ENCODE results near the gene HAUS7. TPM values are rescaled to one million over a fixed set of nuclear protein-coding genes. Genes with fewer than 3 reads are reported as not detected.

The HAUS7 gene
- total and polyA plus RNA-seq, 2 of the 8 experiments (the other 6 are each of a cell fraction or from before 2014, with no cell fraction given), result 45.4 to 54.0 TPM

GRCh38 chrX:153481043-153481442, 10.7 kb upstream of the HAUS7 start:
- no peak overlapping the region for H3K56ac ChIP-seq (replicated peaks; ENCODE audit: insufficient read length, low read depth, low read length)
- no peak overlapping the region for H4K5ac ChIP-seq (ENCODE audit: insufficient read length, low read depth, low read length)
- WGBS, 2 experiments (ENCODE audit: extremely low coverage in 1 of 2, insufficient coverage in 1 of 2, insufficient read length in 1 of 2, insufficient replicate concordance in 2 of 2, low coverage in 1 of 2, low lambda C conversion rate in 2 of 2, missing lambda C conversion rate in 1 of 2), result 77% methylated on average over 4 of the region's 13 CpGs; no CpG with 5 or more reads in 1 of the 2 experiments
- no peak overlapping the region for H4K8ac ChIP-seq (ENCODE audit: extremely low read depth, insufficient read depth, low read length)
- H2AK5ac ChIP-seq (ENCODE audit: low read depth, low read length), result no peak overlapping the region
- H2BK5ac ChIP-seq (ENCODE audit: low read depth, low read length), result no peak overlapping the region
- H2BK120ac ChIP-seq (replicated peaks; ENCODE audit: low read depth, low read length), result no peak overlapping the region
- no peaks in the 10 kb centered on the region for H3K23me2 ChIP-seq (ENCODE audit: low read depth, low read length)
- H3K9ac ChIP-seq (replicated peaks in 1 of 4; ENCODE audit: extremely low read depth in 1 of 4, low read depth in 3 of 4, low read length in 3 of 4), result no peak overlapping the region
- DNase-seq (ENCODE audit: low read depth in 1 of 2, low spot score in 2 of 2) (no peak), FAIRE-seq (no peak)
- no peaks in the 10 kb centered on the region for H4K20me1 ChIP-seq (replicated peaks in 1 of 2; ENCODE audit: control insufficient read depth in 1 of 2, insufficient read depth in 2 of 2, low read length in 2 of 2)
- H3K18ac ChIP-seq (ENCODE audit: extremely low read depth, low read length), result no peak overlapping the region
- H3K4me3 ChIP-seq (ENCODE audit: extremely low read depth in 1 of 4, insufficient read depth in 2 of 4, low read depth in 3 of 4, low read length in 4 of 4), result no peak overlapping the region
- H3K4me2 ChIP-seq (ENCODE audit: insufficient read depth in 1 of 2, low read depth in 2 of 2, low read length in 2 of 2), result no peak overlapping the region
- H3K4me1 ChIP-seq (replicated peaks in 1 of 4; ENCODE audit: control insufficient read depth in 3 of 4, insufficient read depth in 4 of 4, low read length in 3 of 4), result peaks cover 0 to 10% (median 5%) of the 10 kb centered on the region in 4 experiments; a peak in 3 of 7 replicates
- no peak overlapping the region for H2AFZ ChIP-seq (ENCODE audit: low read length)
- POLR2A ChIA-PET (ENCODE audit: partially characterized antibody), result interaction anchor here (0.9 kb wide), 1 partner anchor 9 kb away, joined by 5 read pairs; no protein-coding TSS in a partner anchor
- H3K23ac ChIP-seq (ENCODE audit: insufficient read length), result no peak overlapping the region
- H3K27ac ChIP-seq (ENCODE audit: low read depth, low read length), result no peak overlapping the region
- H3K79me1 ChIP-seq (ENCODE audit: low read depth, low read length), result no peaks in the 10 kb centered on the region
- H3K9me3 ChIP-seq (ENCODE audit: insufficient read depth in 2 of 2, low read depth in 1 of 2, low read length in 1 of 2), result no peaks in the 10 kb centered on the region
- H2BK20ac ChIP-seq (ENCODE audit: low read length), result no peak overlapping the region
- no peak overlapping the region for H3K4ac ChIP-seq (replicated peaks; ENCODE audit: insufficient read length, low read depth, low read length)
- peaks cover 2 to 5% (median 5%) of the 10 kb centered on the region in 4 experiments; a peak in 5 of 7 replicates for H3K27me3 ChIP-seq (replicated peaks in 1 of 4; ENCODE audit: control insufficient read depth in 3 of 4, extremely low read depth in 1 of 4, insufficient read depth in 3 of 4, low read length in 3 of 4)
- H4K91ac ChIP-seq (replicated peaks; ENCODE audit: insufficient read length, low read length), result no peak overlapping the region
- no peaks in the 10 kb centered on the region for H3K79me2 ChIP-seq (ENCODE audit: control insufficient read depth in 1 of 2, insufficient read depth in 2 of 2, low read length in 2 of 2)
- H3K36me3 ChIP-seq (ENCODE audit: control insufficient read depth in 2 of 4, insufficient read depth in 4 of 4, low read length in 3 of 4), result no peaks in the 10 kb centered on the region
- no peak overlapping the region for H3K14ac ChIP-seq (ENCODE audit: insufficient read length)
- no peak overlapping the region for H2BK12ac ChIP-seq (ENCODE audit: low read depth, low read length)
- H2BK15ac ChIP-seq (ENCODE audit: low read length), result no peak overlapping the region
- CTCF ChIA-PET (ENCODE audit: partially characterized antibody), result interaction anchor here (1.0 kb wide), 1 partner anchor 13 kb away, joined by 5 read pairs; the partner anchor contains the start of gene BGN
- TF ChIP-seq EP300 (IDR thresholded peaks at IDR 0.05; ENCODE audit: borderline replicate concordance in 1 of 2, low read depth in 2 of 2, low read length in 2 of 2) (no peak), GTF2F1 (IDR thresholded peaks at IDR 0.05; ENCODE audit: borderline replicate concordance, low read depth, low read length) (no peak), SP1 (IDR thresholded peaks at IDR 0.05; ENCODE audit: low read depth, low read length) (no peak), CHD2 (IDR thresholded peaks at IDR 0.05; ENCODE audit: low read length) (no peak)
